ENCODE results near the gene HS1BP3. TPM values are rescaled to one million over a fixed set of nuclear protein-coding genes. Genes with fewer than 3 reads are reported as not detected.

HS1BP3 gene
- total RNA-seq, 1 donor = 25.9 TPM

DNA sequence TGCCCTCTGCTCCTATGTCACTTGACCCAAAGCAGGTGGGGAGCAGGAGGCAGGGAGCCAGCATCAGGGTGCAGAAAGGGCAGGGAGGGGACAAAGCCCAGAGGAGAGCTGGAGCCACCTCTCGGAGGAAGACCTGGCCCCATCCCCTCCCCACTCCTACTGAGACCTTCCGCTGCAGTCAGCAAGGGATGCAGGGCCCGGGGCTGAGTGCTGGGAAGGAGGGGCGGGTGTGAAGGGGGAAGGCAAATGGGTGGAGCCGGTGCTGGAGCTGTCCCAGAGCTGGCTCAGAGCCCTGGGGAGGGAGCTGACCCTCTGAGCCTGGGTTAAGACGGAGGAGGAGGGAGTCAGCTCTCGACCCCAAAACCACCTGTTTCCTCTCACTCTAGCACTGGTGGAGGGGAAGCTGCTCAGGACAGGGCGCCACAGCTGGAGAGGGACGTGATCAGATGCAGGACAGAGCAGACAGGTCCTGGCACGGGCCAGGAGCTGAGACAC is 33.8 kb downstream of the HS1BP3 start:
- TF ChIP-seq CTCF (IDR thresholded peaks at IDR 0.05; ENCODE audit: insufficient read depth, low read depth, low read length) = no peak
- H3K4me3 ChIP-seq (ENCODE audit: low read depth, low read length) = no peak overlapping the region
- DNase-seq (ENCODE audit: low read depth) = peak; percentile 86

GRCh38 chr2:20616341-20616871 is 34.5 kb downstream of the HS1BP3 start:
- H3K4me3 ChIP-seq (ENCODE audit: low read depth, low read length) = no peak overlapping the region
- DNase-seq (ENCODE audit: low read depth) = no peak
- no peak for TF ChIP-seq CTCF (IDR thresholded peaks at IDR 0.05; ENCODE audit: insufficient read depth, low read depth, low read length)

- no peak for TF ChIP-seq CTCF (IDR thresholded peaks at IDR 0.05; ENCODE audit: insufficient read depth, low read depth, low read length)
Observed at GRCh38 chr2:20615466-20616241, 35.2 kb downstream of the HS1BP3 start.

GRCh38 chr2:20615068-20615465 is 35.8 kb downstream of the HS1BP3 start:
- no peak overlapping the region for H3K4me3 ChIP-seq (ENCODE audit: low read depth, low read length)
- no peak for TF ChIP-seq CTCF (IDR thresholded peaks at IDR 0.05; ENCODE audit: insufficient read depth, low read depth, low read length)
- DNase-seq (ENCODE audit: low read depth) = no peak

More at GRCh38 chr2:20615466-20616241, 35.2 kb downstream of the HS1BP3 start:
- H3K4me3 ChIP-seq (ENCODE audit: low read depth, low read length) = no peak overlapping the region
- no peak for DNase-seq (ENCODE audit: low read depth)

DNA sequence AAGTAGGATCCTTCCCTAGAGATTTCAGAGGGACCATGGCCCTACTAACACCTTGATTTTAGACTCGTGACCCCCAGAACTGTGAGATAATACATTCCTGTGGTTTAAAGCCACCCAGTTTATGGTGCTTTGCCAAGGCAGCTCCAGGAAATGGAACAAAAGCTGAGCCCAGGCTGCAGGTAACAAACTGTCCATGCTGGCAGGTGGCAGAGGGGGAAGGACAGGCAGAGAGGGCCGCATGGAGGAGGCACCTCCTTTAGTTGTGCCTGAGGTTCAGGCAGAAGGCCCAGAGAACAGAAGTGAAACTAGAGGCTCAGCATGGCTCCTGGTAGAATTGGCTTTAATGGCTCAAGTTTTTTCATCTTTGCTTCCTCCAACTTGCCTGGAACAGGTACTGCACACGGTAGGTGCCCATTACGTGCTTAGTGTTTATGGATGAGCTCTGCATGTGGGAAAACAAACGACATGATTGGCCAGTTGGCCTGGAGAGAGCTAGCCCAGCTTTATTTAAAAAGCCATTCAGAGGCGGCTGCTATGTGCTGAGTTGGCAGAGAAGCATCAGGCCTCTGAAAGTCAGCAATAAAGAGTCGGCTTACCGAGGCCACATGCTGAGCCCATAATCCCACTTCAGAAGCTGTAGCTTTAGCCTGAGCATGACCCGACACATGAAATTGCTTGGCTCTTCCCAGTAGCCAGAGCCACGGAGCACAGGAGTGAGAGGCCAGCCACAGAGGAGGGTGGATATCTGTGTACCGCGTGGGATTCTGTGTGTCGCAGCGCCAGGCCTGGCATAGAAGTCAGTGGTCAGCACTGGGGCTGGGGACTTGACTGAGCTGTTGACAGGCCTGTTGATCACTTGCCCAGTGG is 36.5 kb downstream of the HS1BP3 start:
- no peak overlapping the region for H3K4me3 ChIP-seq (ENCODE audit: low read depth, low read length)
- peak; percentile 89 for DNase-seq (ENCODE audit: low read depth)
- no peak for TF ChIP-seq CTCF (IDR thresholded peaks at IDR 0.05; ENCODE audit: insufficient read depth, low read depth, low read length)

GRCh38 chr2:20612925-20613916 is 37.7 kb downstream of the HS1BP3 start:
- no peak for DNase-seq (ENCODE audit: low read depth)
- TF ChIP-seq CTCF (IDR thresholded peaks at IDR 0.05; ENCODE audit: insufficient read depth, low read depth, low read length) = no peak
- H3K4me3 ChIP-seq (ENCODE audit: low read depth, low read length) = no peak overlapping the region
